ENCODE data around the gene CATSPERE.

GRCh38 chr1:244585867-244586266 is 124.8 kb downstream of the CATSPERE start:
- no peak for TF ChIP-seq EZH2 (IDR thresholded peaks at IDR 0.05; ENCODE audit: insufficient read depth, low read length)
- no peak for TF ChIP-seq CTCF (IDR thresholded peaks at IDR 0.05; ENCODE audit: insufficient read depth, low read depth, low read length)
